Vagina (tissue), 2 donors: Measurements from ENCODE around the gene SEC24D.

Experiments used
- CTCF ChIP-seq, 3 experiments: fragments of 450-650 bp in 2 of 3; fragments of 200-600 bp in 1 of 3; sonication (generic) in 1 of 3; IDR thresholded peaks; one replicate each; pipeline ENCODE4 v1.5.1; 2017 to 2019; ENCODE audit warnings: antibody characterized with exemption in 3 of 3, mild to moderate bottlenecking in 2 of 3, moderate library complexity in 2 of 3
- POLR2A ChIP-seq, 2 donors: fragments of 450-650 bp; IDR thresholded peaks; one replicate each; pipeline ENCODE4 v1.6.1; 2017; ENCODE audit warnings: antibody characterized with exemption in 2 of 2, mild to moderate bottlenecking in 2 of 2, moderate library complexity in 2 of 2
- POLR2AphosphoS5 ChIP-seq, 2 donors: sonication (generic); formaldehyde crosslinking; IDR thresholded peaks; one replicate each; pipeline ENCODE4 v1.9.0; 2017; ENCODE audit warnings: antibody characterized with exemption in 2 of 2, mild to moderate bottlenecking in 2 of 2, low read depth in 1 of 2; ENCODE audit not compliant: insufficient read depth in 1 of 2

GRCh38 chr4:118739022-118739713 is 96.8 kb downstream of the SEC24D start:
- TF ChIP-seq CTCF (IDR thresholded peaks at IDR 0.05) (no peak), POLR2A (IDR thresholded peaks at IDR 0.05) (no peak), POLR2AphosphoS5 (IDR thresholded peaks at IDR 0.05; ENCODE audit: insufficient read depth in 1 of 2, low read depth in 1 of 2) (no peak)
